HepG2 (cell line): ENCODE measurements around the gene SLC11A1. TPM values are rescaled to one million over a fixed set of nuclear protein-coding genes. Genes with fewer than 3 reads are reported as not detected.

Experiments
- BCL6 ChIP-seq: IDR thresholded peaks from 2 replicates; pipeline ENCODE4 v1.6.1; 2016; ENCODE audit warnings: missing genetic modification reagents, missing compliant biosample characterization
- FOSL1 ChIP-seq: sonication (generic); formaldehyde crosslinking; IDR thresholded peaks from 2 replicates; pipeline ENCODE4 v1.9.0; 2021; ENCODE audit warnings: missing genetic modification reagents, borderline replicate concordance
- HES4 ChIP-seq: sonication (generic); formaldehyde crosslinking; IDR thresholded peaks from 2 replicates; pipeline ENCODE4 v1.9.0; 2021; ENCODE audit warnings: mild to moderate bottlenecking, missing genetic modification reagents, borderline replicate concordance
- HNF4G ChIP-seq, 2 experiments: sonication (generic) in 1 of 2; formaldehyde crosslinking in 1 of 2; IDR thresholded peaks; 2 replicates each; pipeline versions ENCODE4 v1.4.0 to v1.6.1; 2011 to 2020; ENCODE audit warnings: borderline replicate concordance in 2 of 2, low read depth in 2 of 2, mild to moderate bottlenecking in 2 of 2, low read length in 1 of 2, missing genetic modification reagents in 1 of 2, moderate library complexity in 1 of 2
- MED8 ChIP-seq: sonication (generic); formaldehyde crosslinking; IDR thresholded peaks from 2 replicates; pipeline ENCODE4 v1.8.1; 2023; ENCODE audit warnings: mild to moderate bottlenecking, missing genetic modification reagents; ENCODE audit not compliant: insufficient replicate concordance
- NFE2L1 ChIP-seq: sonication (generic); formaldehyde crosslinking; IDR thresholded peaks from 2 replicates; pipeline ENCODE4 v1.4.0; 2020; ENCODE audit warnings: missing genetic modification reagents, mild to moderate bottlenecking, borderline replicate concordance
- ONECUT2 ChIP-seq: sonication (generic); formaldehyde crosslinking; IDR thresholded peaks from 2 replicates; pipeline ENCODE4 v1.4.0; 2020; ENCODE audit warnings: missing genetic modification reagents
- SMAD3 ChIP-seq: sonication (generic); formaldehyde crosslinking; IDR thresholded peaks from 2 replicates; pipeline ENCODE4 v1.4.0; 2020; ENCODE audit warnings: missing genetic modification reagents
- TCF12 ChIP-seq, 2 experiments: fragments of 450-650 bp in 1 of 2; sonication (generic) in 1 of 2; formaldehyde crosslinking in 1 of 2; IDR thresholded peaks; 2 replicates each; pipeline versions ENCODE4 v1.6.1 to v1.8.0; 2017 to 2022; ENCODE audit warnings: antibody characterized with exemption in 1 of 2, mild to moderate bottlenecking in 1 of 2, missing genetic modification reagents in 1 of 2, moderate library complexity in 1 of 2
- U2AF2 ChIP-seq: fragments of 200-400 bp; formaldehyde crosslinking; IDR thresholded peaks from 2 replicates; pipeline ENCODE4 v1.6.1; 2017; ENCODE audit warnings: low read depth, mild to moderate bottlenecking, low read length
- ZFAT ChIP-seq: sonication (generic); formaldehyde crosslinking; conservative IDR thresholded peaks from 2 replicates; pipeline ENCODE4 v1.8.1; 2023; ENCODE audit warnings: missing genetic modification reagents, inconsistent platforms
- ZFP41 ChIP-seq: sonication (generic); formaldehyde crosslinking; IDR thresholded peaks from 2 replicates; pipeline ENCODE4 v1.4.0; 2020; ENCODE audit warnings: mild to moderate bottlenecking, missing genetic modification reagents, borderline replicate concordance
- ZKSCAN1 ChIP-seq: fragments of 150-350 bp; IDR thresholded peaks from 2 replicates; pipeline ENCODE4 v1.6.1; 2014; ENCODE audit warnings: low read length
- ZNF205 ChIP-seq: IDR thresholded peaks from 2 replicates; pipeline ENCODE4 v1.6.1; 2018; ENCODE audit warnings: missing biosample characterization, missing genetic modification reagents
- ZNF274 ChIP-seq: sonication (generic); formaldehyde crosslinking; IDR thresholded peaks from 2 replicates; pipeline ENCODE4 v1.5.1; 2020; ENCODE audit warnings: mild to moderate bottlenecking, missing genetic modification reagents
- ZNF326 ChIP-seq: sonication (generic); formaldehyde crosslinking; IDR thresholded peaks from 2 replicates; pipeline ENCODE4 v1.4.0; 2020; ENCODE audit warnings: missing genetic modification reagents, borderline replicate concordance
- ZNF570 ChIP-seq: sonication (generic); formaldehyde crosslinking; IDR thresholded peaks from 2 replicates; pipeline ENCODE4 v1.4.0; 2020; ENCODE audit warnings: mild to moderate bottlenecking, missing genetic modification reagents, borderline replicate concordance
- ZNF841 ChIP-seq: sonication (generic); formaldehyde crosslinking; IDR thresholded peaks from 2 replicates; pipeline ENCODE4 v1.8.1; 2023; ENCODE audit warnings: missing genetic modification reagents, borderline replicate concordance
- polyA plus RNA-seq, 8 experiments: library from polyadenylated mRNA; depleted of rRNA in 3 of 8; stranded (reverse) in 7 of 8; unstranded in 1 of 8; fragments of >200 nt; fragmentation: Illumina TruSeq in 4 of 8; extraction: Trizol in 4 of 8; gene quantifications; 2 replicates each; pipeline versions ENCODE4 v1.2.1 to v1.2.3, GENCODE V29; 2011 to 2016; ENCODE audit warnings: low read depth in 4 of 8, missing spikeins in 1 of 8, mixed read lengths in 1 of 8; ENCODE audit not compliant: insufficient read depth in 1 of 8
- total RNA-seq, 5 experiments: library from RNA; depleted of rRNA; stranded (reverse); fragments of >200 nt; fragmentation: Illumina TruSeq; extraction: Trizol; gene quantifications; 2 replicates each; pipeline ENCODE4 v1.2.3, GENCODE V29; 2016; ENCODE audit warnings: low read depth in 1 of 5
- TF ChIP-seq, protein P1 (sequence below): sonication (generic); formaldehyde crosslinking; IDR thresholded peaks from 2 replicates; pipeline ENCODE4 v1.4.0; 2020; ENCODE audit warnings: mild to moderate bottlenecking, missing genetic modification reagents
- TF ChIP-seq, protein P2 (sequence below): sonication (generic); formaldehyde crosslinking; IDR thresholded peaks from 2 replicates; pipeline ENCODE4 v1.4.0; 2020; ENCODE audit warnings: mild to moderate bottlenecking, missing genetic modification reagents
- TF ChIP-seq, protein P3 (sequence below): sonication (generic); formaldehyde crosslinking; IDR thresholded peaks from 2 replicates; pipeline ENCODE4 v1.5.0; 2020; ENCODE audit warnings: mild to moderate bottlenecking, missing genetic modification reagents, borderline replicate concordance
- TF ChIP-seq, protein P4 (sequence below): sonication (generic); formaldehyde crosslinking; IDR thresholded peaks from 2 replicates; pipeline ENCODE4 v1.8.0; 2022; ENCODE audit warnings: mild to moderate bottlenecking, missing genetic modification reagents, moderate library complexity

The SLC11A1 gene
- total and polyA plus RNA-seq, 2 of the 13 experiments (the other 11 are each of a cell fraction or from before 2014, with no cell fraction given): 0.33 to 2.3 TPM

DNA sequence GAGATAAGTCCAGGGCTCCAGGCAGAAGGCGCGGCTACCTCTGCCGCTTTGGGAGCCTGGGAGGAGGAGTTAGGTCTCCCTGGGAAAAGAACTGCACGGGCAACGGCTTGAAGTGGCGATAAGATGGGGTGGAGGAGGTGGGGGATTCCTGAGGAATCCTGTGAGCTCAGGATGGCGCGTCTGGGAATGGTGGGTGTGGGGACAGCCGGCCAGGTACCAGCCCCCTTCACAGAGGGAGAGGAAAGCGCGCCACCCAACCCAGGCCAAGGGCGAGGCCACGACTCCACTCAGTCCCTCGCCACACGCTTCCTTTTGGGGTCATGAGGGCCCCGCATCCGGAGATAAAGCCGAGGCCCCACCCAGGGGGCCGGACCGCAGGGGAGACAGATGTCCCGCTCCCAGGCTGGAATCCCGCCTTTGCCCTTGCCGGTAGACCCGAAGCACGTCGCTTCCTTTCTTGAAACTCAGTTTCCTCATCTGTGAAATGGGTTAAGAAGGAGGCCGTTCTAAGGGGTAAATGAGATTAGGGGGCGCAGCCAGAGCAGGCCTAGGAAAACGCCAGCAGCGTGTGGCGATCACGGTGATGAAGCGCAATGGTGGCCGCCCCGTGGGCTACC is 15.9 kb downstream of the SLC11A1 start (continued):
- TF ChIP-seq, protein P1, sequence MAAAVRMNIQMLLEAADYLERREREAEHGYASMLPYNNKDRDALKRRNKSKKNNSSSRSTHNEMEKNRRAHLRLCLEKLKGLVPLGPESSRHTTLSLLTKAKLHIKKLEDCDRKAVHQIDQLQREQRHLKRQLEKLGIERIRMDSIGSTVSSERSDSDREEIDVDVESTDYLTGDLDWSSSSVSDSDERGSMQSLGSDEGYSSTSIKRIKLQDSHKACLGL: peak; percentile 84; the same call in 1 of the 2 replicates
- no peak for TF ChIP-seq U2AF2
- peak; percentile 54; the same call in 1 of the 2 replicates for TF ChIP-seq HES4 (CRISPR knock-in tag)
- 0 out of 2 replicates have a peak, but pooled peaks have one; percentile 33 for TF ChIP-seq ZNF326 (CRISPR knock-in tag)
- 0 out of 2 replicates have a peak, but pooled peaks have one; percentile 32 for TF ChIP-seq ZKSCAN1
- TF ChIP-seq ZFP41 (CRISPR knock-in tag): no peak; the same call in 1 of the 2 replicates
- no peak for TF ChIP-seq FOSL1 (CRISPR knock-in tag)
- TF ChIP-seq ZNF205 (CRISPR knock-in tag): peak; percentile 67
- TF ChIP-seq ONECUT2: no peak
- no peak for TF ChIP-seq NFE2L1 (CRISPR knock-in tag)
- no peak for TF ChIP-seq TCF12 (IDR thresholded peaks at IDR 0.05)
- no peak; the same call in 1 of the 2 replicates for TF ChIP-seq TCF12 (CRISPR knock-in tag; IDR thresholded peaks at IDR 0.05)
- no peak for TF ChIP-seq ZNF570 (CRISPR knock-in tag)
- TF ChIP-seq MED8 (CRISPR knock-in tag): peak; percentile 84
- TF ChIP-seq ZFAT (CRISPR knock-in tag): no peak
- no peak; the same call in 1 of the 2 replicates for TF ChIP-seq ZNF841
- TF ChIP-seq, protein P2, sequence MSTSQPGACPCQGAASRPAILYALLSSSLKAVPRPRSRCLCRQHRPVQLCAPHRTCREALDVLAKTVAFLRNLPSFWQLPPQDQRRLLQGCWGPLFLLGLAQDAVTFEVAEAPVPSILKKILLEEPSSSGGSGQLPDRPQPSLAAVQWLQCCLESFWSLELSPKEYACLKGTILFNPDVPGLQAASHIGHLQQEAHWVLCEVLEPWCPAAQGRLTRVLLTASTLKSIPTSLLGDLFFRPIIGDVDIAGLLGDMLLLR (CRISPR knock-in tag): no peak; the same call in 1 of the 2 replicates
- no peak; the same call in 1 of the 2 replicates for TF ChIP-seq ZNF274 (CRISPR knock-in tag)
- no peak; the same call in 1 of the 2 replicates for TF ChIP-seq HNF4G (IDR thresholded peaks at IDR 0.05; ENCODE audit: borderline replicate concordance, low read depth, low read length)
- peak; percentile 45; the same call in 1 of the 2 replicates for TF ChIP-seq HNF4G (CRISPR knock-in tag; IDR thresholded peaks at IDR 0.05; ENCODE audit: borderline replicate concordance, low read depth)
- TF ChIP-seq SMAD3 (CRISPR knock-in tag): no peak
- TF ChIP-seq BCL6 (CRISPR knock-in tag): peak; percentile 63
- TF ChIP-seq, protein P3, sequence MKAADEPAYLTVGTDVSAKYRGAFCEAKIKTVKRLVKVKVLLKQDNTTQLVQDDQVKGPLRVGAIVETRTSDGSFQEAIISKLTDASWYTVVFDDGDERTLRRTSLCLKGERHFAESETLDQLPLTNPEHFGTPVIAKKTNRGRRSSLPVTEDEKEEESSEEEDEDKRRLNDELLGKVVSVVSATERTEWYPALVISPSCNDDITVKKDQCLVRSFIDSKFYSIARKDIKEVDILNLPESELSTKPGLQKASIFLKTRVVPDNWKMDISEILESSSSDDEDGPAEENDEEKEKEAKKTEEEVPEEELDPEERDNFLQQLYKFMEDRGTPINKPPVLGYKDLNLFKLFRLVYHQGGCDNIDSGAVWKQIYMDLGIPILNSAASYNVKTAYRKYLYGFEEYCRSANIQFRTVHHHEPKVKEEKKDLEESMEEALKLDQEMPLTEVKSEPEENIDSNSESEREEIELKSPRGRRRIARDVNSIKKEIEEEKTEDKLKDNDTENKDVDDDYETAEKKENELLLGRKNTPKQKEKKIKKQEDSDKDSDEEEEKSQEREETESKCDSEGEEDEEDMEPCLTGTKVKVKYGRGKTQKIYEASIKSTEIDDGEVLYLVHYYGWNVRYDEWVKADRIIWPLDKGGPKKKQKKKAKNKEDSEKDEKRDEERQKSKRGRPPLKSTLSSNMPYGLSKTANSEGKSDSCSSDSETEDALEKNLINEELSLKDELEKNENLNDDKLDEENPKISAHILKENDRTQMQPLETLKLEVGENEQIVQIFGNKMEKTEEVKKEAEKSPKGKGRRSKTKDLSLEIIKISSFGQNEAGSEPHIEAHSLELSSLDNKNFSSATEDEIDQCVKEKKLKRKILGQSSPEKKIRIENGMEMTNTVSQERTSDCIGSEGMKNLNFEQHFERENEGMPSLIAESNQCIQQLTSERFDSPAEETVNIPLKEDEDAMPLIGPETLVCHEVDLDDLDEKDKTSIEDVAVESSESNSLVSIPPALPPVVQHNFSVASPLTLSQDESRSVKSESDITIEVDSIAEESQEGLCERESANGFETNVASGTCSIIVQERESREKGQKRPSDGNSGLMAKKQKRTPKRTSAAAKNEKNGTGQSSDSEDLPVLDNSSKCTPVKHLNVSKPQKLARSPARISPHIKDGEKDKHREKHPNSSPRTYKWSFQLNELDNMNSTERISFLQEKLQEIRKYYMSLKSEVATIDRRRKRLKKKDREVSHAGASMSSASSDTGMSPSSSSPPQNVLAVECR: peak; percentile 76; the same call in 1 of the 2 replicates
- TF ChIP-seq, protein P4, sequence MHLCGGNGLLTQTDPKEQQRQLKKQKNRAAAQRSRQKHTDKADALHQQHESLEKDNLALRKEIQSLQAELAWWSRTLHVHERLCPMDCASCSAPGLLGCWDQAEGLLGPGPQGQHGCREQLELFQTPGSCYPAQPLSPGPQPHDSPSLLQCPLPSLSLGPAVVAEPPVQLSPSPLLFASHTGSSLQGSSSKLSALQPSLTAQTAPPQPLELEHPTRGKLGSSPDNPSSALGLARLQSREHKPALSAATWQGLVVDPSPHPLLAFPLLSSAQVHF (CRISPR knock-in tag): peak; percentile 51; the same call in 1 of the 2 replicates
